T-helper 2 cell treated with Interferon-gamma antibody and Interleukin-4, amounts not matched to agents 5 μg/mL and 100 μg/mL, for 36 hours (primary cell): Measurements from ENCODE around the gene ALK.

Source experiments
- DNase-seq: peaks from one replicate; pipeline ENCODE4 v3.0.0; 2021; ENCODE audit warnings: low spot score
- H3K27ac Mint-ChIP-seq: one replicate; pipeline ENCODE4 v1.8.0; 2021; ENCODE audit warnings: mild to moderate bottlenecking, mixed read lengths
- H3K27me3 Mint-ChIP-seq: one replicate; pipeline ENCODE4 v1.8.0; 2021; ENCODE audit warnings: low read depth, mixed read lengths
- H3K36me3 Mint-ChIP-seq: one replicate; pipeline ENCODE4 v1.8.0; 2021; ENCODE audit warnings: low read depth, mixed read lengths
- H3K4me1 Mint-ChIP-seq: one replicate; pipeline ENCODE4 v1.8.0; 2021; ENCODE audit warnings: low read depth, mixed read lengths
- H3K4me3 Mint-ChIP-seq: one replicate; pipeline ENCODE4 v1.8.0; 2022; ENCODE audit warnings: mild to moderate bottlenecking, moderate library complexity, mixed read lengths
- H3K9me3 Mint-ChIP-seq: one replicate; pipeline ENCODE4 v1.8.0; 2021; ENCODE audit warnings: mixed read lengths

ALK gene

GRCh38 chr2:29663268-29663667, 258.1 kb downstream of the ALK start:
- Mint-ChIP-seq H3K27ac (no peak overlapping the region), H3K27me3 (peaks cover 4% of the 10 kb centered on the region), H3K36me3 (no peaks in the 10 kb centered on the region), H3K9me3 (no peaks in the 10 kb centered on the region), H3K4me3 (no peak overlapping the region), H3K4me1 (no peaks in the 10 kb centered on the region)
- no peak for DNase-seq

DNA sequence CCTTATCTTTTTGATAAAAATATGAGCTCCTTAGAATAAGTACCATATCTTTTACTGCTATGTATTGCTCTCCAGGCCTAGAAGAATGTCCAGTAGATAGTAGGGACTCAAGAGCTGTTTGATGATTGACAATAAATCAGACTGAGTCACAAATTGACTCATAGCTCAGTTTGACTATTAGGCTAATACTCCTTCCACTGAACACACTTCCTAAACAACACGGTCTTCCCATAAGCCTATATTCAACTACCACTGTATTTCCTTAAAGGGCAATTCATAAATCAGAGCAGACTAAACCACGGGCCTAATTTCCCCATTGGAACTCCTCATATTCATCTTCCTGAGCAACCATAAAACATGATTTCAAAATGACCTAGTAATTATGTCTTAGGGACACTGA, 258.5 kb downstream of the ALK start:
- Mint-ChIP-seq H3K27me3 (peaks cover 4% of the 10 kb centered on the region), H3K4me3 (no peak overlapping the region), H3K9me3 (no peaks in the 10 kb centered on the region), H3K36me3 (no peaks in the 10 kb centered on the region), H3K4me1 (no peaks in the 10 kb centered on the region), H3K27ac (no peak overlapping the region)
- DNase-seq: no peak

DNA sequence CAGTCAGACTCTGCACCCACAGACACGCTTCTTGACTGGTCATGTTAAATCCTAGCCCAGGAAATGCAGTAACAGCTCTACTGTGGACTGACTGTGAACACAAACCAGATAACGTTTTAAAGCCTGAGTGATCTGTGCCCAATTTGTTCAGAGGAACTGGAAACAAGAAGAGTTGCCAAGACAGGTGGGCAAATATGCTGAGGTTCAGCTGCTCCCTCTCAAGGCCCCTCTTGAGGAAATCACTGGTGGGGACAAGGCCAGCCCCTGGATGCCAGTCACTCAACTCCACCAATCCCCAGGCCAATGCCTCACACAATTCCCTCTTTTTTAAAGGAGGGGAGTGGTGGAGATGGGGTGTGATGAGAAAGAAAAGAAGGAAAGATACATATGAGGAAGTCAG, 261.2 kb downstream of the ALK start:
- Mint-ChIP-seq H3K4me1 (no peaks in the 10 kb centered on the region), H3K27me3 (peaks cover 4% of the 10 kb centered on the region), H3K36me3 (no peaks in the 10 kb centered on the region), H3K9me3 (no peaks in the 10 kb centered on the region), H3K27ac (no peak overlapping the region), H3K4me3 (no peak overlapping the region)
- no peak for DNase-seq

GRCh38 chr2:29659178-29659577, 262.2 kb downstream of the ALK start:
- peaks cover 4% of the 10 kb centered on the region for H3K27me3 Mint-ChIP-seq
- no peaks in the 10 kb centered on the region for H3K36me3 Mint-ChIP-seq
- DNase-seq: no peak

GRCh38 chr2:29657674-29658073, 263.7 kb downstream of the ALK start:
- Mint-ChIP-seq H3K4me3 (no peak overlapping the region), H3K27ac (no peak overlapping the region), H3K9me3 (no peaks in the 10 kb centered on the region), H3K27me3 (no peaks in the 10 kb centered on the region), H3K4me1 (no peaks in the 10 kb centered on the region), H3K36me3 (no peaks in the 10 kb centered on the region)
- DNase-seq: no peak

More at GRCh38 chr2:29659178-29659577, 262.2 kb downstream of the ALK start:
- Mint-ChIP-seq H3K27ac (no peak overlapping the region), H3K4me3 (no peak overlapping the region), H3K4me1 (no peaks in the 10 kb centered on the region), H3K9me3 (no peaks in the 10 kb centered on the region)

GRCh38 chr2:29655391-29656086, 265.8 kb downstream of the ALK start:
- Mint-ChIP-seq H3K27ac (no peak overlapping the region), H3K4me1 (no peaks in the 10 kb centered on the region), H3K36me3 (no peaks in the 10 kb centered on the region), H3K9me3 (no peaks in the 10 kb centered on the region), H3K4me3 (no peak overlapping the region), H3K27me3 (no peaks in the 10 kb centered on the region)
- DNase-seq: no peak

GRCh38 chr2:29650631-29651097, 270.7 kb downstream of the ALK start:
- Mint-ChIP-seq H3K27ac (no peak overlapping the region), H3K9me3 (peaks cover 4% of the 10 kb centered on the region), H3K36me3 (no peaks in the 10 kb centered on the region), H3K4me3 (no peak overlapping the region), H3K27me3 (no peaks in the 10 kb centered on the region), H3K4me1 (no peaks in the 10 kb centered on the region)
- DNase-seq: no peak

DNA sequence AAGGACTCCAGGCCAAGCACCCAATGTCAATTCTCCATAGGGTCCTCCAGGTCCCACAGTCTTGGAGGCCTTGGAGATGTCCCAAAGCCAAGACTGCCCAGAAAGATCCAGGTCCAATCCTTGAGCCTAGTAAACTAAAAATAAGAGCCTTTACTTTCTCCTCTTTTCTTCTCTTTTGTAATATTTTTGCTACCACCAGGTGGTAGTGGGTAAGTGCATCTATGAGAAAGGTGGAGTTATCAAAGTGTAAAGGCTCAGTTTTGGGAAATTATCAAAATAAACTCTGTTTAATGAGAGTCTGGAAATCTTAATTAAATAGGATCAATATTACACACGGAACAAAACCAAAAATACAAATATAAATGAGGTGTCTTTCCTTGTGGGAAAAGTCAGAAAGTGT, 276.4 kb downstream of the ALK start:
- H3K36me3 Mint-ChIP-seq: no peaks in the 10 kb centered on the region
- no peak overlapping the region for H3K4me3 Mint-ChIP-seq
- H3K9me3 Mint-ChIP-seq: peaks cover 4% of the 10 kb centered on the region
- H3K27me3 Mint-ChIP-seq: no peaks in the 10 kb centered on the region
- no peak for DNase-seq
- H3K27ac Mint-ChIP-seq: no peak overlapping the region
- H3K4me1 Mint-ChIP-seq: no peaks in the 10 kb centered on the region

DNA sequence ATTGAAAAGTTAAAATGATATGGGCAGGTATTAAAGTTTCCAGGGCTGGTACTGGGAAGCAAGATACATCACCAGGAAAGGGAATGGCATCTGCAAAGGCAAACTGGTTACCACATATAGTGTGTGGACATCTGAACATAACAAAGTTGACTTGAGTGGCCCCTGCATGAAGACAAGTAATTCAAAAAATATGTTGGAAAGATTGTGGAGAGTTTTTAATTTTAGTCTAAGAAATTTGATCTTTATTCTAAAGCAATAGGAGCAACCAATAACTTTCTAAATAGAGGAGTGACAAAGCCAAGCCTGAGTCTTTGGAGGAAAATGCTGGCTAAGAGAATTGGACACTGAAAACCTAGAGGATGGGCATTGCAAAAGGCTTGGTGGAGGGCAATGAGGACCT, 278.2 kb downstream of the ALK start:
- H3K36me3 Mint-ChIP-seq: no peaks in the 10 kb centered on the region
- no peaks in the 10 kb centered on the region for H3K9me3 Mint-ChIP-seq
- no peak overlapping the region for H3K27ac Mint-ChIP-seq
- no peak overlapping the region for H3K4me3 Mint-ChIP-seq
- H3K27me3 Mint-ChIP-seq: no peaks in the 10 kb centered on the region
- no peaks in the 10 kb centered on the region for H3K4me1 Mint-ChIP-seq
- DNase-seq: no peak

DNA sequence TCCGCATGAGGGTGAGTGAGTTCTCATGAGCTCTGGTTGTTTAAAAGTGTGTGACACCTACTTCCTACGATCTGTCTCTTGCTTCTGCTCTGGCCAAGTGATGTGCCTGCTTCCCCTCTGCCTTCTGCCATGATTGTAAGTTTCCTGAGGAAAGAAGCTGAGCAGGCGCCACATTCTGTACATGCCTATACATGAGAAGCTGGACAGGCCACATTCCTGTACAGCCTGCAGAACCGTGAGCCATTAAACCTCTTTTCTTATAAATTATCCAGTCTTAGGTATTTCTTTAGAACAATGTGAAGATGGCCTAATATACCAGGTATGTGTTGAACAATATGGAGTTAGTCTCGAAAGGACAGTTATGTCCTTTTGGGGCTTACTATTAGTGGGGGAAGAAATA, 281.0 kb downstream of the ALK start:
- Mint-ChIP-seq H3K4me1 (no peaks in the 10 kb centered on the region), H3K27ac (no peak overlapping the region), H3K36me3 (no peaks in the 10 kb centered on the region), H3K27me3 (no peaks in the 10 kb centered on the region), H3K9me3 (no peaks in the 10 kb centered on the region), H3K4me3 (no peak overlapping the region)
- no peak for DNase-seq

- no peak for DNase-seq
- Mint-ChIP-seq H3K4me3 (no peak overlapping the region), H3K27me3 (peaks cover 2% of the 10 kb centered on the region), H3K9me3 (no peaks in the 10 kb centered on the region), H3K27ac (no peak overlapping the region), H3K36me3 (no peaks in the 10 kb centered on the region), H3K4me1 (no peaks in the 10 kb centered on the region)
Measured at GRCh38 chr2:29638641-29639040, 282.7 kb downstream of the ALK start.

DNA sequence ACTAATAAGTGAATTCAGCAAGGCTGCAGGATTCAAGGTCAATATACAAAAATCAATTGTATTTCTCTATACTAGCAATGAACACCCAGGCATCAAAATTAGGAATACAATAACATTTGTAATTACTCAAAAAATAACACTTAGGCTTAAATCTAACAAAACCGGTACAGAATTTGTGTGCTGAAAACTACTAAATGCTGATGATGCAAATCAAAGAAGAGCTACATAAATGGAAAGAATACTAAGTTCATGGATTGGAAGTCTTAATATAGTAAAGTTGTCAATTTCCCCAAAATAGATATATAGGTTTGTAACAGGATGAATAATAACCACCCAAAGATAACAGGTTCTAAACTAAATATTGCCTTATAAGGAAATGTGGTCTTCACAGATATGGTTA, 286.5 kb downstream of the ALK start:
- Mint-ChIP-seq H3K27ac (no peak overlapping the region), H3K36me3 (no peaks in the 10 kb centered on the region), H3K4me1 (no peaks in the 10 kb centered on the region), H3K27me3 (peaks cover 4% of the 10 kb centered on the region), H3K4me3 (no peak overlapping the region), H3K9me3 (no peaks in the 10 kb centered on the region)
- no peak for DNase-seq

GRCh38 chr2:29632018-29632417, 289.4 kb downstream of the ALK start:
- H3K36me3 Mint-ChIP-seq: no peaks in the 10 kb centered on the region
- H3K4me3 Mint-ChIP-seq: no peak overlapping the region
- no peak overlapping the region for H3K27ac Mint-ChIP-seq
- DNase-seq: no peak
- no peaks in the 10 kb centered on the region for H3K4me1 Mint-ChIP-seq
- peaks cover 6% of the 10 kb centered on the region for H3K27me3 Mint-ChIP-seq
- H3K9me3 Mint-ChIP-seq: no peaks in the 10 kb centered on the region

- H3K9me3 Mint-ChIP-seq: no peaks in the 10 kb centered on the region
- H3K4me1 Mint-ChIP-seq: no peaks in the 10 kb centered on the region
- no peaks in the 10 kb centered on the region for H3K36me3 Mint-ChIP-seq
- no peak for DNase-seq
- no peak overlapping the region for H3K27ac Mint-ChIP-seq
- H3K4me3 Mint-ChIP-seq: no peak overlapping the region
- H3K27me3 Mint-ChIP-seq: peaks cover 6% of the 10 kb centered on the region
Measured at GRCh38 chr2:29629495-29629894, 291.9 kb downstream of the ALK start.

DNA sequence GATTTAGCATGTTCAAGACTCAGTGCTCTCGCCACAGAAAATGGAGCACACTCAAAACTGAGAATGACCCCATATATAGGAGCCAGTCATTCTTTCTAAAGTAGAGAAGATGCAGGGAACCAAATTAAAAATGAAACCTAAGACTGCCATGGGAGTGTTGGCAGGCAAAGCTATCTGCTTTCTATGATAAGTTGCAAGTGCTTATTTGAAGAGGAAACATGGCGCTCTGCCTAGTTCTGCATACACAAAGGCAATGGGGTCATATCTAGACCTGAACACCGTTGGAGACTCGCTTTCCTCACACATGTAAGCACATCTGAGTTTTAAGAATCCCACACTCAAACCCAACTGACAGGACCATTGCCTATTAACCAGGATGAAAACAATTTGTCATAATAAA, 292.5 kb downstream of the ALK start:
- Mint-ChIP-seq H3K27ac (no peak overlapping the region), H3K27me3 (peaks cover 6% of the 10 kb centered on the region), H3K36me3 (no peaks in the 10 kb centered on the region), H3K4me1 (no peaks in the 10 kb centered on the region), H3K9me3 (no peaks in the 10 kb centered on the region), H3K4me3 (no peak overlapping the region)
- no peak for DNase-seq
